IPS-NIHi7 (cell line): ENCODE results near the gene PLEKHH2.
"Not testable (repeated sequence)": the region's sequence is repeated elsewhere in the genome, so short reads cannot be mapped to it uniquely, and the experiment has no call there.

Experiments used
- DNase-seq: peaks from one replicate; pipeline ENCODE4 v3.0.0; 2012; ENCODE audit warnings: mixed read lengths; ENCODE audit errors: extremely low spot score

Gene PLEKHH2

DNA sequence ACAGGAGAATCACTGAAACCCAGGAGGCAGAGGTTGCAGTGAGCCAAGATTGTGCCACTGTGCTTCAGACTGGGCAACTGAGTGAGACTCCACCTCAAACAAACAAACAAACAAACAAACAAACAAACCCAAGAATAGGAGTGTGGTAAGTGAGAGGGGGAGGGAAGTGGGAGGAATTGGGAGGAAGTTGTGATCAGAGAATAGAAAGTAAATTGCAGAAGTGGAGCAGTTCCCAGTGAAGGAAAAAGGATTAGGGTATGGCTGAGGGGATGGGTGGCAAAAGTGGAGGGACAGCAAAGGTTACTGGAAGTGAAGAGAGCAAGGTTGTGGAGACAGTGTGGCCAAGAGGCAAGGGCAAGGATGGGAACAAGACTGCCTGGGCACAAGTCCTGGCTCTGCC, 80.3 kb downstream of the PLEKHH2 start:
- DNase-seq, result no peak

DNA sequence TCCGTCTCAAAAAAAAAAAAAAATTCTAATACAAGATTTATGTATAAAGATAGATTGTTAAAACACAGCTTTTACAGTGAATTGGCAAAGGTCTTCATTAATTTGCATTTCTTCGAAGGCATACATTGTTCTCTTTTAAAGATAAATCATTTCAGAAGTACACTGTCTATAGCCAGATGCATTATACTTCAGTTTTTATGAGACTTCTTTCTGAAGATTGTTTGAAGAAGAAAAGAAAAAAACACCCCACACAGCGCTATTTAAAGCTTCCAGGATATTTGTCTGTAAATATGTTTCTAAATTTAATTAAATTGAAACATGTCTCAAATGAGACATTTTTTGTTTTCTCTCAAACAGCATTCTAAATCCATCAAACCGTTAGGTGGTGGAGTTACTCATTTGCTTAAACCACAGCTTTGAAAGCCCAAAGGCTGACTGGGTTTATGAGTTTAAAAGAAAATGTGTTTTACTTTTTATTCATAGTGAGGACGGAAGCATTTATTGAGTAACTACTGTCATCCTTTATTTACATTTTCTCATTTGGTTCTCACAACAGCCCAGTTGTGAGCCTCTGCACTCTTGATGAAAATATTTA, 81.6 kb downstream of the PLEKHH2 start:
- no peak for DNase-seq

DNA sequence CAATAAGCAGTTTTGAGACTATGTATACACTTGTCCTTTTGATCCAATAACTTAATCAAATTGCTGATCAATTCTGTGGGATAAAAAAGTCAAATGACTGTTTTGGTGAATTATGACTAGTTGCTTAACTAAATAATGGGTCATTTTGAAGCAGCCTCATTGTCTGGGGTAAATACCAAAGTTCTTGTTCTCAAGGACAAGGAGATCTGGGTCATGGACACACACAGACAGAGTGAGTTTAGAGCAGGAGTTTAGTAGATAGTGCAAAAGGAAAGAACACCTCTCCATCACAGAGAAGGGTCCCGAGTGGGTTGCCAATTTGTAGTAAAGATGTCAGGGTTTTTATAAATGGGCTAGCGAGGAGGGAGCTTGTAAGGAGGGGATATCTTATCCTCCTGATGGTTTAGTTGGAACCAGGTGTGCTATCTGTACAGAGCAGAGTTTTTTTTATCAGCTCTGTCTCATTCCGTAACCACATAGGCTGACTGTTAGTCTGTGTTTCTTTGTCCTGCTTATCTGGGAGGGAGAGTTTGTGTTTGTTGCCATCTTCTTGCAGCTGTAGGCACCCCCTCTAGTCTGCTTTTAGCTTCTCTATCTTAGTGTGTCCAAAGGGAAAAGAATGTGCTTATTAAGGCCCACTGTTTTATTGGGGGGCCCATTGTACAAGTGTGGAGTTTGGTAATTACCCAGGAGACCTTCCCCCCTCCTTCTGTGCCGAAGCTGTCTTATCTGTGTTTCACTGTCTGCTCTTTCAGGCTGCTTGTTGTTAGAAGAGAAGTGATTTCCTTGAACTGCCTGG, 87.9 kb downstream of the PLEKHH2 start:
- DNase-seq, result no peak

DNA sequence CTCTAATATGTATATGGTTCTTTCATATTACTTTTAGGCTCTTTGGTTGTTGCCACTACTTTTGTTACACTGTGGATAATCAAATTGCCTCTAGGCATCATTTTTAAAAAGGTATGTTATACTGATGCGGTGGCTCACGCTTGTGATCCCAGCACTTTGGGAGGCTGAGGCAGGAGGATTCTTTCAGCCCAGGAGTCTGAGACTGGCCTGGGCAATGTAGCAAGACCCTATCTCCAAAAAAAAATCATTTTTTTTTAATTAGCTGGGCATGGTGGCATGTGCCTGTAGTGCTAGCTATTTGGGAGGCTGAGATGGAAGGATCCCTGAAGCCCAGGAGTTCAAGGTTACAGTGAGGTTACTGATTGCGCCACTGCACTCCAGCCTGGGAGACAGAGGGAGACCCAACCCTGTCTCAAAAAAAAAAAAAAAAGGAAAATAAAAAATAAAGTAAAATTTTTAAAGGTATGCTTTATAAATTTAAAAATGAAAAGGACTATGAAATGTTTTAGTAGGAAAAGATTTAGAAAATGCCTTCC, 88.7 kb downstream of the PLEKHH2 start:
- no peak for DNase-seq

DNA sequence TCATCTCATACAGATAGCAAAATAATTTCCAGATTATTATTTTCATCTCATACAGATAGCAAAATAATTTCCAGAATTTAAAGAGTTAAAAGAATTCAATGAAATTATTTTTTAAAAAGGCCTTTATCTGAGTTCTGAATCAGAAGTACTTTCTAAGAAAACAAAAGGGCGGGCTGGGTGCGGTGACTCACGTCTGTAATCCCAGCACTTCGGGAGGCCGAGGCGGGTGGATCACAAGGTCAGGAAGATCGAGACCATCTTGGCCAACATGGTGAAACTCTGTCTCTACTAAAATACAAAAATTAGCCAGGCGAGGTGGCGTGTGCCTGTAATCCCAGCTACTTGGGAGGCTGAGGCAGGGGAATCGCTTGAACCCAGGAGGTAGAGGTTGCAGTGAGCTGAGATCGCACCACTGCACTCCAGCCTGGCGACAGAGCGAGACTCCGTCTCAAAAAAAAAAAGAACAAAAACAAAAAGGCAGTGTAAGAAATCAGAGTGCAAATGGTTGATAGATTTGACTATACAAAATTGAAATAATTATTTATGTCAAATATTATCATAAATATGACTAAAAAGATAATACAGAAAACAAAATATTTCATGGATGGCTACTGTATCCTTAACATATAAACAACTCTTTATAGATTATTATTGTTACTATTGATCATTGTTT, 90.0 kb downstream of the PLEKHH2 start:
- not testable (repeated sequence) for DNase-seq

DNA sequence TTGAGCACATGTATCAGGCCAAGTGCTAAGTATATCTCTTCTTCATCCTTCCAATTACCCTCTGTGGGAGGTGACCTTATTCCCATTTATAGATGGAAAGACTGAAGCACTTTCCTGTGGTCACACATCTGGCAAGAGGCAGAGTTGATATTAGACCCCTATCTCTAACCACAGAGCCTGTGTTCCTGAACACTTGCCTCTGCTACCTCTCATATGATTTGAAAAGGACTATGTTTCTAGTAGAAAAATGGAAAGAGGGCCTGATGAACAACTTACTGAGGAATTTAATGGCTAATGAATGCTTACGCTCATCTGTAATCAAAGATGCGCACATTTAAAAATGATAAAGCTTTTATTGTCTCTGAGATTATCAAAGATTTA, 90.6 kb downstream of the PLEKHH2 start:
- no peak for DNase-seq

DNA sequence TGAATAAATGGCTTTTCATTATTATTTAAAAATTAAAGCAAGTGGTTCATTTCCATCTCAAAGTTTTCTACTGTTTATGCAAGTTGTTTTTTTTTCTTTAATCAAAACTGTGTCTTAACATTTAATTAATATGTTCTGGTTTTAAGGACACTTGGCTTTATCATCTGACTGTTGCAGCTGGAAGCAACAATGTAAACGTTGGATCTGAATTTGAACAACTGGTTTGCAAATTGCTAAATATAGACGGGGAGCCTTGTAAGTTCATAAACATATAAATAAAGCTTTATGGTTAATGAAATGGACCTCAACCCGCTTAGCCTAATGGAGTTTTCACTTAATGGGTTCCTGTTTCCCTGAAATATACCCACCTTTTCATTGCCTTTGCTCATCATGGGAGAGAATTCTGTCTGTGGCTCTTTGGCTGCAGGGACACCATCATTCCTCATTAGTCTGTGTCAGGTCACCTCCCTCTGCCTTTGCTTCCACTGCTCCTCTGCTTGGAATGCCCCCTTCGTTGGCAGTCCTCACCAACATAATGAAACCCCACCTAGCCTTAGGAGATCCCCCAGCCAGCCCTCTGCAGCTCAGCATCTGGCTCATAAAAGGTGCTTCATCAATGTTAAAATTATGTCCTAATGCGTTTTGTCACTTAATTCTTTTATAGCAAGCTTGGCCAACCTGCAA, 92.6 kb downstream of the PLEKHH2 start:
- peak; percentile 33 for DNase-seq

DNA sequence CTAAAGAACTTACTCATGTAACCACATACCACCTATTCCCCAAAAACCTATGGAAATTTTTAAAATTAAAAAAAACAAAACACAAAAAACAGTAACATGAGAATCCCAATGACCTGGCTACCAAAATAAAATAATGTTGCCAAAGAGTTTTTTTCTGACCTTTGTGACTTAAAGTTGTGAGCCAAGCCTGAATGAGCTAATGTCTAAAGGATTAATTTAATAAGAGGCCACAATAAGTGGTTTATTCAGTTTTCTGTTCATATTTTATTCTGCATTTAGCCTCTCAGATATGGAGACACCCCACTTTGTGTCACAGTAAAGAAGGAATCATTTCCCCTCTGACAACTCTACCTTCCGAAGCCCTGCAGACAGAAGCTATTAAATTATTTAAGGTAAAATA, 94.2 kb downstream of the PLEKHH2 start:
- no peak for DNase-seq

DNA sequence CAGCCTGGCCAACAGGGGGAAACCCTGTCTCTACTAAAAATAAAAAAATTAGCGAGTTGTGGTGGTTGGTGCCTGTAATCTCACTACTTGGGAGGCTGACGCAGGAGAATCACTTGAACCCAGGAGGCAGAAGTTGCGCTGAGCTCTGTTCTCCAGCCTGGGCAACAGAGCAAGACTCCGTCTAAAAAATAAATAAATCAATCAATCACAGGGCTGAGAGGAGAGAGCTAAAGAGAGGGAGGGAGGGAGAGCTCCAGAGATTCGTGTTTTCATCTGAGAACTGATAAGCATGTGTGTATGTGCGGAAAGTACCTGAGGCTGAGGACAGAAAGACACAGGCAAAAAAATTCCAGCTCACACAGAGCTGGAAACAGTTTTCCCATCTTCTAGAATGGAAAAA, 99.6 kb downstream of the PLEKHH2 start:
- DNase-seq, result no peak

DNA sequence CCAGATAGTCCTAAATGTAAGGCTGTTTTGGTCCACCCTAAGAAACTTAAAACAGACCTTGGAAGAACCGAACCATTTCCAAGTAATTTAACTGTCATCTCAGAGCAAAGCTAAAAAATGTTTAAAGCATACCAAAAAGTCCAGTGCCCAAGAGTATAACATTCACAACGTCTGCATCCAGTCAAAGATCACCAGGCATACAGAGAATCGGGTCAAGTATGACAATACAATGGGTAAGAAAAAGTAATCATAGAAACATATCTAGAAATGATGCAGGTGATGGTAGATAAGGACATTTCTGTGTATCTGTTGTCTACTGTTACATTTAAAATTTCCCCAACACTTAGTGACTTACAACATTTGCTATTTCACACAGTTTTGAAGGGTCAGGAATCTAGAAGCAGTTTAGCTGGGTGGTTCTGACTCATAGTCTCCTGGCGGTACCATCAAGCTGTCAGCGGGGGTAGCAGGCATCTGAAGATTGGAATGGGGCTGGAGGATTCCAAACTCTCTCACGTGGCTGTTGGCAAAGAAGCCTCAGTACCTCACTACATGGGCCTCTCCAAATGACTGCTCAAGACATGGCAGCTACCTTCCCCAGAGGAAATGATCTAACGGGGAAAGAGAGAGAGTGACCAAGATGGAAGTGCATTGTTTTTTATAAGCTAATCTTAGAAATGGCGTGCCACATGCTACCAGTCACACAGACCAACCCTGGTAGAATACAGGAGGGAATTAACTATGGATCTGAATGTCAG, 100.2 kb downstream of the PLEKHH2 start:
- peak; percentile 27 for DNase-seq

DNA sequence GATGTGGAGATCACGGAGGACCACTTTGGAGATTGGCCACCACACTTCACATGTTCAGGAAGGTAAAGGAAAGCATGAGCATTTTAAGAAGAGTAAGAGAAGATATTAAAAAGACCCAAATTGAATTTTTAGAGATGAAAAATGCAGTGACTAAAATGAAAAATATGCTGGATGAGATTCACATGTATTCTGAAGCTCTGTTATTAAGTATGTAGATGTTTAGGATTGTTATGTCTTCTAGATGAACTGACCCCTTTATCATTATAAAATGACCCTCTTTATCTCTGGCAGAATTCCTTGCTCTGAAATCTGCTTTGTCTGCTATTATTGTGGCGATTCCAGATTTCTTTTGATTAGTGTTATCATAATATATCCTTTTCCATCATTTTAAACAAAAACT, 100.8 kb downstream of the PLEKHH2 start:
- no peak for DNase-seq

DNA sequence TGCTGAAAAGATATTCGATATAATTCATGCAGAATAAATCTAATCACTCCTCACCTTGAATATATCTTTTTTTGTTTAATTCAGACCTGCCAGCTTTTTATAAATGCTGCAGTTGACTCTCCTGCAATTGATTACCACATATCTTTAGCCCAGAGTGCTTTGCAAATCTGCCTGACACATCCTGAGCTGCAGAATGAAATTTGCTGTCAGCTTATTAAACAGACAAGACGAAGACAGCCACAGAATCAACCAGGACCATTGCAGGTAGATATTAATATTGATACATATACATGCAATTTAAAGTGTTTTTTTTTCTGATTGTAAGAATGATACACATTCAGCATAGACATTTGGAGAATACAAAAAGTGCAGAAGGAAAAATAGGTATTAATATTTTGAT, 101.2 kb downstream of the PLEKHH2 start:
- DNase-seq, result no peak

DNA sequence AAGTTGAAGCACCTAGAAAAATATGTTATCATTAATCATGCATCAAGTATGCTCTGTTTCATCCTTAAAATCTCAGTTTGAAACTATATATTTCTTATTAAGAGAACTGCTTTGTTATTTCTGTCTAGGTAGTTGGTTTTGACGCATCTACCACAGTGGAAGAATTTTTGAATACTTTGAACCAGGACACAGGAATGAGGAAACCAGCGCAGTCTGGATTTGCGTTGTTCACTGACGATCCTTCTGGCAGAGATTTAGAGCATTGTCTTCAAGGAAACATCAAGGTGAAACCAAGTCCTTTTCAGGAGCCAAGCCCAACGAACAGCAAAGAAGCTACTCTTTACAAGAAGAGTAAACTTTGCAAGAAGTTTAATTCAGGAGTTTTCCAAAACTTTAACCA, 106.6 kb downstream of the PLEKHH2 start:
- DNase-seq, result no peak

DNA sequence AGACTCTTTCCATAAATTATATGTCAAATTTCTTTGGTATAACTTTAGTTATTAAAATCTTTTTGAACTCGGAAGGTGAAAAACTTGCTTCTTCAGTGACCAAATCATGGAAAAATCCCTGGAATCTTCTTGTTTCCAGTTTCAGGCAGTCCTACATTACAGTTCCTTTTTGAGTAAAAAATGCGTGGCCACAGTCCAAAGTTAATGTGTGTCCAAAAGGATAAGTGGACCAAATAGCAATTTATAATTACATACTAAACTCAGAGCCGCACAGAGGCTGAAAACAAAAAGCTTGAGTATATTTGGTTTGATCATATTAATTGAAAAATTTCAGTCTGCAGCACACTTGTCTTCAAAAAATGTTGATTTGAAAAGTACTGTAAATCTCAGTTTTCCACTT, 108.4 kb downstream of the PLEKHH2 start:
- DNase-seq, result no peak

DNA sequence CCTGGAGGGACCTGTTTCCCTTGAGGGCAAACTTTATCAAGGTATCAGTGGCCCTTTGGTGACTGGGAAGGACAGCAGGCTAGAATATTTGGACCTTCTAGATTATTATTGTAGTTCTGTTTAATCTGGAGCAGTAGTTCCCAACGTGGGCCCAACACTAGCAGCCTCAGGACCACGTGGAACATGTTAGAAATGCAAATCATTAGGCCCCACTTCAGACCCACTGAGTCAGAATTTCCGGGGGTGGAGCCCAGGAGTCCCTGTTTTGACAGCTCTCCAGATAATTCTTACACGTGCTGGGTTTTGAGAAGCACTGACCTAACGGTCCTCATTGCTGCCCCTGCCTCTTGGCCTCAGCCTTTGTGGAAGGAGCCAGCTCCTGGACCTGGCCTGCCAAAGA, 111.3 kb downstream of the PLEKHH2 start:
- DNase-seq, result no peak

DNA sequence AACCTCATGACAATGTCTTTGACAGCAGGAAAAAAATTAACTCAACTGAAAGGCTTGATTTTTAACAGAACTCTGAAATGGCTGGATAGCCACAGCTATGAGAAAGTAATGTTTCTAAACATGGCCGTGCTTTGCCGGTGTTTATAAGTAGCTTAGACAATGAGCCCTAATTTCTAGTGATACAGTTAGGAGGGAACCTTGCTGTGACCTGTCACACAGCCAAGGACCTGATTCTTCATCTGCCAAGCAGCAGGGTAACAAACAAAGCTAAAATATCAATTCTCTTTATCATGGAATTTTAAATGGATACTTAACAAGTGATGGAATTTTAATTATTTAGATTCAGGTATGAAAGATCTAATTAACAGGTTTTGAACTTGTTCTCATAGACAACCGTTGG, 112.5 kb downstream of the PLEKHH2 start:
- DNase-seq, result no peak

DNA sequence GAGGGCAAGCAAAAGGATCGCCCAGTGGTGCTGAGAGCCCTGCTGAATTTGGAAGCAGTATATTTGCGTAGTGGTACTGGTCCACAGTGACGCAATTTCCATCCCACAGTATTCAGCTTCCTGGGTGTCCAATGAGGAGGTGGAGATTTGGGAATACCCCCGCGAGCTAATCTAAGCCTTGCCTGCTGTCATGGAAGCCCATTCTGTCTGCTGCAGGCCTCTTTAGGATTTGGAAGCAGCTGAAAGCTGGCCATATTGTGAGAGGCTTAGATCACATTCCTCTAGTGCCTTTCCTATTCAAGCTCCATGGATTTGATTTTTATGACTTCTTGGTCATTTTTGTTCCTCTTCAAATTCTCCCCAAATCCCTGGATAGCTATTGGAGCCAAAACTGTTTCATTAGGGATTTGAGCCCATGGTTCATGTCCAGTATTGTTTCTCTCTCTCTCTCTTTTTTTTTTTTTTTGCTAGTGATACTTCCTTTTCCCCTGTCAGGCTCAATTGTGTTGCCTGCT, 114.5 kb downstream of the PLEKHH2 start:
- no peak for DNase-seq

DNA sequence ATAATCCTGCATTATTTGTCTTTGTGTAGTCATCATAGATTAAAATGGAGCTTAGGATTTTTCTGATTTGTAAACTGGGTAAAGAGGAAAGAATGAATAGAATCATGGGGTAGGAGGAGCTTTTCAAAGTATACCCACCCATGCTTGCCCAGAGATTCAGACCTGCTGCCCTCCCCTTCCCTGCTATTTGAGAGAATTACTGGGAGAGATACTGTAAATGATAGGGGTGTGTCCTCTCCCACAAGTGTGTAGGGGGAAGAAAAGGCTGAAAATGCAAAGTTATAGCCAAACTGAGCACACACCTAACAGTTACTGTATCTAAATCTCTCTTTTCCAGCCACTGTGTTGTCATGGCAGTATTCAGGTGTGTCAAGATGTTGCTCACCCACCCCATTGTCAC, 115.2 kb downstream of the PLEKHH2 start:
- DNase-seq, result no peak

DNA sequence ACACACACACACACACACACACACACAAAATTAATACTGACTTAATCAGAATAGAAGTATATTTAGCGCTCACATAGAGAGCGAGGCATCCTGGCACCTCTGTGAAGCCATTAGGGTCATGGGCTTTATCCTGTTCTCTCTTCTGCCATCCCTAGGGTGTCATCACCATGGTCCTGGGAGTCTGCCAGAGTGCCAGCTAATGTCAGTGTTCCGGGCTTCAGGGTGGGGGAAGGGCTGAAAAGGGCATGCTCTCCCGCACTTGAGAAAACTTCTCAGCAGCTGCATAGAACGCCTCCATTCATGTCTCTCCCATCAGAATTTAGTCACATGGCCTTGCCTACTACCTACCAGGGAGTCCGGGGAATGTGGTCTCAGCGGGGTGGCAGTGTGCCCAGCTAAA, 117.1 kb downstream of the PLEKHH2 start:
- DNase-seq, result no peak

DNA sequence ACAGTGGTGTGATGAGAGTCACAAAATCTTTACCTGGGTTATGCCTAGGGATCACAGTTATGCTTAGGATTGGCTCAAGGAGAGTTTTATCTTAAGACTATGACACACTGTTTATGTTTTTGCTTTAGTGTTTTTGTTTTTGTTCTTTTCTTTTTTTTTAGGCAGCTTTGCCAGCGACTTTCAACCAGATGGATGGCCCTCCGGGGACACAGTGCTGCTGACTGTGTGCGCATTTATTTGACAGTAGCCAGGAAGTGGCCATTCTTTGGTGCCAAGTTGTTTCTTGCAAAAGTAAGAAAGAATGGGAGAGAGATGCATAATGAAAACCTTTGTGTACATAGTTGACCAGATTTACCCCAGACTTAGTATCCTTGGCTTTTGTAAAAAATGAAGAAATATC, 121.7 kb downstream of the PLEKHH2 start:
- DNase-seq, result no peak

DNA sequence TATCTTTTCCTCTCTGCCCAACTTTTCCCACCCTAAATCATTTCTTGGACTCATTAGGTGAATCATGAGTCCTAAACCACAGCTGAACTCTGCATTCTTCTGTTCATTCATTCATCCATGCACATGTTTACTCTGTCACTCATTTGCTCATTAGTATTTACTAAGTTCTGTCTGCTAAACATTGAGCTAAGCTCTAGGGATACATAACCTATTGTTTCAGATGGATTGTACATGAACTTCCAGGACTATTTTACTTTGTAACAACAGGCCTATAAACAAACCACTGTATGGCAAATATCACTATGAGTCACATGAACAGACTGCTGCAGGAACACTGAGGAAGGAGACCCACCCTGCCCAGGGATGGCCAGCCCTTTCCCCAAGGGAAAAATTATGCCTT, 122.1 kb downstream of the PLEKHH2 start:
- DNase-seq, result no peak
